Neural cell (in vitro differentiated cells): ENCODE results near the gene NFYC.

Experiments used
- CTCF ChIP-seq: fragments of 450-650 bp; IDR thresholded peaks from 2 replicates; pipeline ENCODE4 v1.5.1; 2014; ENCODE audit warnings: antibody characterized with exemption, mild to moderate bottlenecking, moderate library complexity; ENCODE audit not compliant: poor library complexity, severe bottlenecking
- EP300 ChIP-seq: fragments of 450-650 bp; conservative IDR thresholded peaks from 2 replicates; pipeline ENCODE4 v1.6.1; 2014; ENCODE audit warnings: antibody characterized with exemption, mild to moderate bottlenecking, moderate library complexity; ENCODE audit not compliant: poor library complexity, severe bottlenecking
- POLR2AphosphoS5 ChIP-seq: IDR thresholded peaks from 2 replicates; pipeline ENCODE4 v1.6.1; 2012
- REST ChIP-seq: IDR thresholded peaks from 2 replicates; pipeline ENCODE4 v1.6.1; 2012; ENCODE audit warnings: borderline replicate concordance
- TAF1 ChIP-seq: IDR thresholded peaks from 2 replicates; pipeline ENCODE4 v1.6.1; 2012; ENCODE audit warnings: low read depth

- TF ChIP-seq CTCF: no peak
- no peak for TF ChIP-seq TAF1
- TF ChIP-seq EP300: no peak
- no peak for TF ChIP-seq POLR2AphosphoS5
- no peak for TF ChIP-seq REST
Measured at GRCh38 chr1:40742363-40743061, 51.0 kb downstream of the NFYC start.
